MM.1S (cell line): ENCODE data around the gene AUTS2.

ENCODE experiments used
- DNase-seq: peaks from one replicate; pipeline ENCODE4 v3.0.0-alpha.2; 2015
- H2AFZ ChIP-seq: fragments of 300-600 bp; sonication (generic); 2 replicates; pipeline ENCODE4 v1.6.0; 2016; ENCODE audit warnings: antibody characterized with exemption, low read length
- H3F3A ChIP-seq: fragments of 300-600 bp; sonication (generic); 2 replicates; pipeline ENCODE4 v1.6.1; 2016; ENCODE audit warnings: mild to moderate bottlenecking, antibody characterized with exemption, low read length, moderate library complexity, mixed read lengths; ENCODE audit not compliant: insufficient read depth
- H3K27ac ChIP-seq: fragments of 300-600 bp; sonication (generic); 2 replicates; pipeline ENCODE4 v1.5.1; 2016; ENCODE audit warnings: mild to moderate bottlenecking, low read length
- H3K27me3 ChIP-seq: fragments of 300-600 bp; sonication (generic); replicated peaks from 2 replicates; pipeline ENCODE4 v1.6.0; 2016; ENCODE audit warnings: low read length; ENCODE audit not compliant: insufficient read depth
- H3K36me3 ChIP-seq: fragments of 300-600 bp; sonication (generic); replicated peaks from 2 replicates; pipeline ENCODE4 v1.6.1; 2016; ENCODE audit warnings: mild to moderate bottlenecking, low read length, mixed read lengths; ENCODE audit not compliant: insufficient read depth
- H3K4me1 ChIP-seq: fragments of 300-600 bp; sonication (generic); 2 replicates; pipeline ENCODE4 v1.6.1; 2016; ENCODE audit warnings: low read length, mixed read lengths
- H3K4me2 ChIP-seq: fragments of 300-600 bp; sonication (generic); 2 replicates; pipeline ENCODE4 v1.6.0; 2016; ENCODE audit warnings: low read depth, low read length
- H3K4me3 ChIP-seq: fragments of 300-600 bp; sonication (generic); 2 replicates; pipeline ENCODE4 v1.5.1; 2016; ENCODE audit warnings: low read length, mixed read lengths
- H3K79me2 ChIP-seq: fragments of 300-600 bp; sonication (generic); 2 replicates; pipeline ENCODE4 v1.6.1; 2016; ENCODE audit warnings: mixed run types, low read length, mixed read lengths
- H3K9ac ChIP-seq: fragments of 300-600 bp; sonication (generic); 2 replicates; pipeline ENCODE4 v1.6.1; 2016; ENCODE audit warnings: low read length, mixed read lengths
- H3K9me2 ChIP-seq: fragments of 300-600 bp; sonication (generic); replicated peaks from 2 replicates; pipeline ENCODE4 v1.6.1; 2016; ENCODE audit warnings: mild to moderate bottlenecking, low read length, mixed read lengths; ENCODE audit not compliant: insufficient read depth
- H3K9me3 ChIP-seq: fragments of 300-600 bp; sonication (generic); replicated peaks from 2 replicates; pipeline ENCODE4 v1.6.1; 2016; ENCODE audit warnings: mild to moderate bottlenecking, low read length, mixed read lengths; ENCODE audit not compliant: insufficient read depth
- H4K20me1 ChIP-seq: fragments of 300-600 bp; sonication (generic); 2 replicates; pipeline ENCODE4 v1.6.1; 2016; ENCODE audit warnings: mild to moderate bottlenecking, low read length, moderate library complexity, mixed read lengths; ENCODE audit not compliant: insufficient read depth
- CTCF ChIP-seq: fragments of 300-600 bp; sonication (generic); IDR thresholded peaks from 2 replicates; pipeline ENCODE4 v1.5.1; 2016; ENCODE audit warnings: antibody characterized with exemption, low read length, mixed read lengths
- EZH2 ChIP-seq: fragments of 300-600 bp; sonication (generic); optimal IDR thresholded peaks from 2 replicates; pipeline ENCODE3; 2017; ENCODE audit warnings: low read depth, mild to moderate bottlenecking, antibody characterized with exemption, low read length, mixed read lengths
- EZH2phosphoT487 ChIP-seq: fragments of 300-600 bp; sonication (generic); IDR thresholded peaks from 2 replicates; pipeline ENCODE4 v1.6.1; 2018; ENCODE audit warnings: antibody characterized with exemption, low read length

AUTS2 gene

GRCh38 chr7:70533614-70534013, 935.3 kb downstream of the AUTS2 start:
- DNase-seq = no peak
- no peak for TF ChIP-seq EZH2phosphoT487
- TF ChIP-seq EZH2 = no peak
- TF ChIP-seq CTCF = no peak

GRCh38 chr7:70539205-70539604, 940.9 kb downstream of the AUTS2 start:
- Histone ChIP-seq H3K27ac (no peak overlapping the region), H3K79me2 (no peaks in the 10 kb centered on the region)
- no peak for TF ChIP-seq EZH2phosphoT487
- TF ChIP-seq CTCF = no peak
- no peak for TF ChIP-seq EZH2

More at GRCh38 chr7:70533614-70534013, 935.3 kb downstream of the AUTS2 start:
- Histone ChIP-seq H3K4me1 (no peaks in the 10 kb centered on the region), H3K9me2 (no peaks in the 10 kb centered on the region), H3K4me2 (no peak overlapping the region), H2AFZ (no peak overlapping the region), H3K36me3 (no peaks in the 10 kb centered on the region), H3K27me3 (no peaks in the 10 kb centered on the region), H3K4me3 (no peak overlapping the region), H3K9me3 (no peaks in the 10 kb centered on the region), H3K9ac (no peak overlapping the region), H3K79me2 (no peaks in the 10 kb centered on the region), H3K27ac (no peak overlapping the region), H3F3A (no peaks in the 10 kb centered on the region), H4K20me1 (no peaks in the 10 kb centered on the region)

GRCh38 chr7:70539617-70540016, 941.3 kb downstream of the AUTS2 start:
- H3K27me3 ChIP-seq = no peaks in the 10 kb centered on the region
- DNase-seq = no peak
- no peak overlapping the region for H3K4me2 ChIP-seq
- H2AFZ ChIP-seq = no peak overlapping the region
- H3K9me2 ChIP-seq = no peaks in the 10 kb centered on the region
- H3K36me3 ChIP-seq = no peaks in the 10 kb centered on the region
- no peak overlapping the region for H3K4me3 ChIP-seq
- H3K79me2 ChIP-seq = no peaks in the 10 kb centered on the region
- H3K27ac ChIP-seq = no peak overlapping the region
- no peak overlapping the region for H3K9ac ChIP-seq
- TF ChIP-seq CTCF (no peak), EZH2 (no peak), EZH2phosphoT487 (no peak)
- no peaks in the 10 kb centered on the region for H4K20me1 ChIP-seq
- no peaks in the 10 kb centered on the region for H3F3A ChIP-seq
- no peaks in the 10 kb centered on the region for H3K9me3 ChIP-seq
- no peaks in the 10 kb centered on the region for H3K4me1 ChIP-seq

More at GRCh38 chr7:70539205-70539604, 940.9 kb downstream of the AUTS2 start:
- H3K9me3 ChIP-seq = no peaks in the 10 kb centered on the region
- no peak overlapping the region for H2AFZ ChIP-seq
- no peaks in the 10 kb centered on the region for H3K27me3 ChIP-seq
- H3K9me2 ChIP-seq = no peaks in the 10 kb centered on the region
- no peaks in the 10 kb centered on the region for H3F3A ChIP-seq
- H3K36me3 ChIP-seq = no peaks in the 10 kb centered on the region
- no peak overlapping the region for H3K9ac ChIP-seq
- H4K20me1 ChIP-seq = no peaks in the 10 kb centered on the region
- H3K4me1 ChIP-seq = no peaks in the 10 kb centered on the region
- no peak overlapping the region for H3K4me3 ChIP-seq
- DNase-seq = no peak
- no peak overlapping the region for H3K4me2 ChIP-seq
